Psoas muscle (tissue), 8 donors: Measurements from ENCODE around the gene SETD1B. TPM values are rescaled to one million over a fixed set of nuclear protein-coding genes. Genes with fewer than 3 reads are reported as not detected.

Experiments used
- ATAC-seq, 4 donors: fragments of 200-7000 bp; cut with Tn5 transposase; one replicate each; pipeline ENCODE4 v1.9.1; 2020; ENCODE audit warnings: moderate library complexity in 3 of 4, mild to moderate bottlenecking in 2 of 4
- DNase-seq, 2 donors: peaks; one replicate each; pipeline ENCODE4 v3.0.0-alpha.2; 2020
- H3K27ac ChIP-seq: fragments of 200-600 bp; one replicate; pipeline ENCODE4 v1.8.0; 2022
- H3K27me3 ChIP-seq, 3 donors: fragments of 200-600 bp in 1 of 3; one replicate each; pipeline versions ENCODE4 v1.6.1 to v1.8.0; 2013 to 2022; ENCODE audit warnings: low read length in 2 of 3, mild to moderate bottlenecking in 2 of 3, moderate library complexity in 1 of 3; ENCODE audit not compliant: insufficient read depth in 3 of 3
- H3K36me3 ChIP-seq, 2 donors: fragments of 200-600 bp in 1 of 2; one replicate each; pipeline versions ENCODE4 v1.6.1 to v1.8.0; 2013 to 2022; ENCODE audit warnings: low read depth in 1 of 2, mild to moderate bottlenecking in 1 of 2, moderate library complexity in 1 of 2; ENCODE audit not compliant: insufficient read depth in 1 of 2
- H3K4me1 ChIP-seq: fragments of 200-600 bp; one replicate; pipeline ENCODE4 v1.8.0; 2022
- H3K4me3 ChIP-seq: fragments of 200-600 bp; one replicate; pipeline ENCODE4 v1.8.0; 2022; ENCODE audit warnings: mild to moderate bottlenecking
- H3K9me3 ChIP-seq: fragments of 200-600 bp; one replicate; pipeline ENCODE4 v1.8.0; 2022
- CTCF ChIP-seq: fragments of 200-600 bp; IDR thresholded peaks from one replicate; pipeline ENCODE4 v1.8.0; 2022; ENCODE audit warnings: antibody characterized with exemption
- WGBS, 3 donors: extraction: QIAGEN DNeasy Blood & Tissue Kit; methylation state at CpG; one replicate each; pipeline versions ENCODE4 v1.1.6 to v1.1.7; 2013; 5-methylcytosine and 5-hydroxymethylcytosine counted together
- intact Hi-C, 2 donors: fragments of 100-400 bp; cut with DNase I; formaldehyde crosslinking; loops; one replicate each; pipeline versions ENCODE4 v1.11.0 to v1.14.2; 2022
- polyA plus RNA-seq, 3 donors: library from polyadenylated mRNA; stranded (reverse); fragments of 200-250 nt; gene quantifications; one replicate each; pipeline ENCODE4 v1.2.3, GENCODE V29; 2013
- total RNA-seq, 4 donors: library from RNA; stranded (reverse); fragmentation: NEBNext Ultra II Directional in 2 of 4; extraction: Animal tissue kit (Norgen Biotek cat#: 25700) in 2 of 4; gene quantifications; one replicate each; pipeline versions ENCODE4 v1.2.1 to v1.2.4, GENCODE V29; 2021 to 2023
- donor health status: healthy with polysubstance abuse.
- donor health status: DM: no; HTN: no; CAD: no; lungs with moderate emphysema.
- donor health status: Bipolar disorder and iron deficiency.
- donor health status: healthy.
- donor health status: DM: yes; HTN: yes; CAD: no.
- donor health status: DM: no; HTN: no; CAD: no.
- donor health status: DM: no; HTN: no; CAD: no.
- donor health status: DM: yes; HTN: yes; CAD: no.

SETD1B gene
- total and polyA plus RNA-seq, 7 donors = 2.8 to 13.0 (median 9.2) TPM

DNA sequence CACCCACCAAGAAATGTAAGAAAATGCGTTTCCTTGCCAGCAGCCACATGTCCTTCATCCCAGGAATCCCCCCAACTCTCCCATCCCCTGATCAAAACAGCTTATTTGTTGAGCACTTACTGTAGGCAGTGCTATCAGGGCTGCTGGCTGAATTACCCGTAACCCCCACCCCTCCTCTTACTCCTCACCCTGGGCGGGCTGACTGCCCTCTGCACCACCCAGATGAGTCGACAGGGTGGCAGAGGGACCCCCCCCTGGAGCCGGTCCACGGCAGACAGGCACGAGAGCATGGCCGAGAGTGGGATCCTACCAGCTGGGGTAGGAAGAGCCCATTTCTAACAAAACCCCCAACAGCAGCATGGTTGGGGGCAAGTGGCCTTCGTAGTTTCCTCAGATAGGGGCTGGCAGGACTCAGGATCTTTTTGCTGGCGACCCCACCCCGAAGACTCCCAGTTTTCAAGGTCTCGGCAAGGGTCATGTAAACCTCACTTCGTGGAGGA lies 9.2 kb upstream of the SETD1B start:
- Histone ChIP-seq H3K9me3 (no peaks in the 10 kb centered on the region), H3K27ac (peak overlapping the region; percentile 100), H3K4me1 (peaks cover 52% of the 10 kb centered on the region), H3K36me3 (peaks cover 0 to 14% of the 10 kb centered on the region in 2 donors), H3K4me3 (peak overlapping the region; percentile 86), H3K27me3 (no peaks in the 10 kb centered on the region)
- WGBS, 3 donors = 1 to 6% (median 1%) methylated on average over 13 of the region's 13 CpGs
- peak; percentile 47 to 72 for DNase-seq
- TF ChIP-seq CTCF = no peak
- intact Hi-C loops = loop anchor here (1.0 to 5.0 kb wide), 5 partner anchors 18 to 98 kb away; partner anchors contain the start of gene PSMD9 (in 2 of the 2)
- ATAC-seq = no peak

DNA sequence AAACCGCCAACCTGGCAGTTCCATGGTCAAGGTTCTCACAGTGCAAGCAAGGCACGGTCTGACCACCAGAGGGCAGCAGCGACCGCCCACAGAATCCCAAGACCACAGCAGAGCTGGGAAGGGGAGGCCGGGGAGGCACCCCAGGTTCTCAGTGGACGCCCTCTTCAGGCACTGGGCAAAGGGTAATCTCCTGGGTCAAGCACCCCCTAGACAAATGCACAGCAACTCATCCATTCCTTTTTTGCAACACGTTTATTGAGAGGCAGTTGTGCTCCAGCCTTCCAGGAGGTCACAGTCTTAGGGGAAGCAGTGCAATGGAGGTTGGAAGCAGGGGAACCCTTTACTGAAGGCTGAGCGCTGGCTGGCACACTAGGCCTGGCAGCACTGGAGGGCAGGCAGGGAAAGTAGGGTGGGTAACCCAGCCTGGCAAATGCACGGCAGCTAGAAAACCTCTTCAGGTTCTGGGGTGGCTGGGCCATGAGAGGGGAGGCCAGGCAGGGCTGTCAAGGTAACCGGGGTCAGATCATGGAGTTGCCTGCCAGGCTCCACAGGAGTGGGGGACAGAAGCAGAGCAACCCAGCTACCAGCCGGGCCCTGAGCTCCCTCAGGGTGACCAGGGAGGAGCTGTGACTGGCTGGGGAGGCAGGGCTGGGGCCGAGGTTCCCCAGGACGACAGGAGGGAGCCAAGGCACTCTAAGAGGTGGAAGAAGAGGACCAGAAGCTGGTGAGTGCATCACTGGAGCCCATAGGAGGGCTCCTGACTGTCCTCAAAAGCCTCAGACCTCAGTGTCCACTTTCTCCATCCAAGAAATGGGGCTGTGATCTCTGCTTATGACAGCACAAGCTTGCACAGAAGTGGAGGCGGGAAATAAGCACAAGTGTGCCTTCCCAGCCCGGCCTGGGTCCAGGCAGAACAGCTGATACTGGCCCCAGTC lies 8.5 kb upstream of the SETD1B start:
- TF ChIP-seq CTCF = peak; percentile 97
- WGBS, 3 donors = 13 to 37% (median 18%) methylated on average over 13 to 15 of the region's 15 CpGs
- Histone ChIP-seq H3K4me1 (peaks cover 52% of the 10 kb centered on the region), H3K9me3 (no peaks in the 10 kb centered on the region), H3K27me3 (no peaks in the 10 kb centered on the region), H3K36me3 (peaks cover 0 to 14% of the 10 kb centered on the region in 2 donors), H3K4me3 (peak overlapping the region; percentile 86), H3K27ac (peak overlapping the region; percentile 100)
- ATAC-seq (peak; percentile 32 to 56 (median 40)), DNase-seq (peak; percentile 90 to 93)
- intact Hi-C loops = loop anchor here (1.0 to 5.0 kb wide), 4 partner anchors 17 to 98 kb away; partner anchors contain the start of gene PSMD9 (in 2 of the 2)

GRCh38 chr12:121796855-121797751 lies 6.7 kb upstream of the SETD1B start:
- peaks cover 0 to 14% of the 10 kb centered on the region in 2 donors for H3K36me3 ChIP-seq
- intact Hi-C loops = loop anchor here (5.0 kb wide), 1 partner anchor 90 kb away; the partner anchor contains the start of gene PSMD9 (in 2 of the 2)
- no peaks in the 10 kb centered on the region for H3K9me3 ChIP-seq
- peak; percentile 42 to 59 (median 50) for ATAC-seq
- peak overlapping the region; percentile 86 for H3K4me3 ChIP-seq
- peak; percentile 97 to 98 for DNase-seq
- no peaks in the 10 kb centered on the region for H3K27me3 ChIP-seq
- H3K4me1 ChIP-seq = peaks cover 52% of the 10 kb centered on the region
- WGBS, 3 donors = 5 to 13% (median 7%) methylated on average over 29 to 39 of the region's 39 CpGs
- TF ChIP-seq CTCF = peak; percentile 41
- H3K27ac ChIP-seq = peak overlapping the region; percentile 100
